ENCODE results near the gene TM2D3.

Gene TM2D3

DNA sequence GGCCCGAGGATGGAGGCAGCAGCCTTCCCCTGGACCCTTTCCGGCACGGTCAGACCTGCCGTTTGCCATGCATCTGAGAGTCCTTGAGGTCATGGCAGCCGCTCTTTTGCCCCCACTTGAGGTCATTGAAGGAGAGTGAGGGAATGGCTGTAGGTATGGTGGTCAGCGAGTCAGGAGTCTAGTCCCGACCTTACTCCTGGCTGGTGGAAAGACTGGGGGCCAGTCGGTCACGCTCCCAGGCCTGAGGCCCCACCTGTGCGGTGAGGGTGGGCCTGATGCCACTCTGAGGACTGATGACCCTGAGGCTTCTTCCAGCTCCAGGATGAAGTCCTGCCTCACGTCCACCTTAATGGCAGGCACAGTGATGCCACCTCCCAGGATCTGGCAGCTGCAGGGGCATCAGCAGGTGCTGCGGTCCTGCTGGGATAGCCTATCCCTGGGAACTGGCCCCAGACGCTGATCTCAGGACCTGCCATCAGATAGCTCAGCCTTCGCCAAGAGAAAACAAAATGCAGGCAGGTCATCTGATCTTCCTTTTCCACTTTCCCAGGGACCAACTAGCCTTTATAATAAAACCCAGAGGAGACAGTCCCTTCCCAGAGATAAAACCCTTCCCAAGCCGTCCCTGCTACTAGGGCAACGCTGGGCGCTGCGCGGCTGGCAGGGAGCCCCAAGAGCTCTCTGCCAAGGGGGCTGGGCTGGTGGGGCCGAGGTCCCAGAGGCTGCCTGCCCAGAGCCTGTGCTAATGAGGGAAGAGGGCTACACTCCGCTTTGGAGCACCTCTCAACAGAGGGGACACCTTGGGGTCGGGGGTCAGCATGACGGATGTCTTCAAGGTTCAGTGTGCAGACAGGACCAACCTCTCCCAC is 42.2 kb downstream of the TM2D3 start:
- no peak overlapping the region for H3K9ac ChIP-seq (ENCODE audit: low read depth in 1 of 2, low read length in 2 of 2)
- H3K4me3 ChIP-seq (ENCODE audit: low read length in 2 of 2) = no peak overlapping the region
- H3K27ac ChIP-seq (ENCODE audit: low read depth in 2 of 2, low read length in 2 of 2) = no peak overlapping the region
- H3K4me1 ChIP-seq (ENCODE audit: control insufficient read depth in 2 of 2, insufficient read depth in 2 of 2, low read length in 2 of 2) = peaks cover 7 to 9% of the 10 kb centered on the region in 2 donors
- no peaks in the 10 kb centered on the region for H3K27me3 ChIP-seq (ENCODE audit: control insufficient read depth in 2 of 2, insufficient read depth in 2 of 2, low read length in 2 of 2)
- no peaks in the 10 kb centered on the region for H3K9me3 ChIP-seq (ENCODE audit: control insufficient read depth in 2 of 2, low read length in 2 of 2)
- H3K36me3 ChIP-seq (ENCODE audit: control insufficient read depth in 2 of 2, insufficient read depth in 2 of 2, low read length in 2 of 2) = no peaks in the 10 kb centered on the region

GRCh38 chr15:101608201-101608600 is 44.0 kb downstream of the TM2D3 start:
- H3K27ac ChIP-seq (ENCODE audit: low read depth in 2 of 2, low read length in 2 of 2) = no peak overlapping the region
- no peak overlapping the region for H3K9ac ChIP-seq (ENCODE audit: low read depth in 1 of 2, low read length in 2 of 2)

DNA sequence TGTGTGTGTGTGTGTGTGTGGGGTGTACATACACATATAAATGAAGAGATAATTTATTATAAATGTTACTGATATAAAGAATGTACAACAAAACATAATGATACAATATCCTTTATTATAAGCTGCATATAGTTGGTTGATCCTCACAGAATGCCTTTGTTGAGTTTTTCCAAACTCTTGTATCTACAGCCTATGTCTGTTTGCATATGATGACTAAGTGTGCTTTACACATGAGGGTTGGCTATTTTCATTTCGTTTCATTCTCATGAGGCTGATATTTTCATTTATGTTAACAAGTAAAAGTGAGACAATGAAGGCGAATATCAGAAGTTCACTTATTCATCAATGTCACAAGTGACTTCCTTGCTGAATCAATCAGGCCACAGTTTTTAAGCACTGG is 45.1 kb downstream of the TM2D3 start:
- Histone ChIP-seq H3K27ac (ENCODE audit: low read depth in 2 of 2, low read length in 2 of 2) (no peak overlapping the region), H3K27me3 (ENCODE audit: control insufficient read depth in 2 of 2, insufficient read depth in 2 of 2, low read length in 2 of 2) (no peaks in the 10 kb centered on the region), H3K4me3 (ENCODE audit: low read length in 2 of 2) (no peak overlapping the region), H3K36me3 (ENCODE audit: control insufficient read depth in 2 of 2, insufficient read depth in 2 of 2, low read length in 2 of 2) (no peaks in the 10 kb centered on the region), H3K9me3 (ENCODE audit: control insufficient read depth in 2 of 2, low read length in 2 of 2) (no peaks in the 10 kb centered on the region), H3K9ac (ENCODE audit: low read depth in 1 of 2, low read length in 2 of 2) (no peak overlapping the region), H3K4me1 (ENCODE audit: control insufficient read depth in 2 of 2, insufficient read depth in 2 of 2, low read length in 2 of 2) (no peaks in the 10 kb centered on the region)

More at GRCh38 chr15:101608201-101608600, 44.0 kb downstream of the TM2D3 start:
- Histone ChIP-seq H3K9me3 (ENCODE audit: control insufficient read depth in 2 of 2, low read length in 2 of 2) (no peaks in the 10 kb centered on the region), H3K4me3 (ENCODE audit: low read length in 2 of 2) (no peak overlapping the region), H3K27me3 (ENCODE audit: control insufficient read depth in 2 of 2, insufficient read depth in 2 of 2, low read length in 2 of 2) (no peaks in the 10 kb centered on the region), H3K4me1 (ENCODE audit: control insufficient read depth in 2 of 2, insufficient read depth in 2 of 2, low read length in 2 of 2) (peaks cover 2 to 3% of the 10 kb centered on the region in 2 donors), H3K36me3 (ENCODE audit: control insufficient read depth in 2 of 2, insufficient read depth in 2 of 2, low read length in 2 of 2) (no peaks in the 10 kb centered on the region)

DNA sequence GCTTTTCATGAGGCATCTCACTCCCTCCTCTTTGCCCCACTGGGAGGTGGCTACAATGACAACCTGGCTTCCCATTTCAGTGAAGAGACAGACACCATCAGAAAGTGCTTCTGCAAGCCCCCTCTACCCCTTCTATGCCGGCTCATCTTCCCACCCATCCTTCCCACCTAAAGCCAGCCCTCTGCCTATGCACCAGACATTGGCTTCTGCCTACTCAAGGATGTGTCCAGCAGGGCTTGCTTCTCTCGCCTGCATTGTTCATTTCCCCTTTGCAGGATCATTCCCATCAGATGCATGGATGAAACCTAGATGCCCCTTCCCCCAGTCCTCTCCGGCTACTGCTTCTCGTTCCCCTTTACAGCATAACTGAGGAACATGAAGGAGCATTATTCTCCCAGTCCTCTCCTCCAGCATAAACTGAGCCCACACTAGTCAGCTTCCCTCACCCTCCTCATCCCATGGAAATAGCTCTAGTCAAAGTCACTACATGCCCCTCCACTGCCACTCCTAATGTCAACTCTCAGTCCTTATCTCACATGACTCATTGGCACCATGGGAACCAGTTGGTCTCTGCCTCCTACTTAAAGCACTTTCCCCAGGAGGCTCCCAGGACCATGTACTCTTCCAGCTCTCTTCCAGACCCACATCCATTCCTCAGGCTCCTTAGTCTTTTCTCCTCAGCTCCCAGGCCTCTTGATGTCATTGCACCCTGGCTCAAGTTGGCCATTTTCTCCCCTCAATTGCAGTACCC is 47.9 kb downstream of the TM2D3 start:
- Histone ChIP-seq H3K4me1 (ENCODE audit: control insufficient read depth in 2 of 2, insufficient read depth in 2 of 2, low read length in 2 of 2) (no peaks in the 10 kb centered on the region), H3K4me3 (ENCODE audit: low read length in 2 of 2) (no peak overlapping the region), H3K9ac (ENCODE audit: low read depth in 1 of 2, low read length in 2 of 2) (no peak overlapping the region), H3K27me3 (ENCODE audit: control insufficient read depth in 2 of 2, insufficient read depth in 2 of 2, low read length in 2 of 2) (peaks cover 0 to 4% of the 10 kb centered on the region in 2 donors), H3K36me3 (ENCODE audit: control insufficient read depth in 2 of 2, insufficient read depth in 2 of 2, low read length in 2 of 2) (no peaks in the 10 kb centered on the region), H3K27ac (ENCODE audit: low read depth in 2 of 2, low read length in 2 of 2) (no peak overlapping the region), H3K9me3 (ENCODE audit: control insufficient read depth in 2 of 2, low read length in 2 of 2) (no peaks in the 10 kb centered on the region)

DNA sequence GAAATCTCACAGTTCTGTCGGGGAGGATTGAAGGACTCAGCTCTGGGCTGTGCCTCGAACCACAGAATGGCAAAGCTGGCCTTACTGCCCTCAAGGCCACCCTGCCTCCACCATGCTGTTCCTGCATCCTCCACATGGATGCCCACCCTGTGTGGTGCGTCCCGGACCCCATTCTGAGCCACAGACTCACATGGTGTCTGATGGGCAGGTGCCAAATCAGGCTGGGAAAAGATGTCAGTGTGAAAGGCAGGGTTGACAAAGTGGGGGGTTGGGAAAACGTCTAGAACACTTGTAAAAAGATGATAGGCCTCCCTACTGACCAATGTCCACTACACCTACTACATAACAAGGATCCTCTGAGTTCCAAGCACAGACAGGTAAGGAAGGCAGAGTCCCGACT is 49.4 kb downstream of the TM2D3 start:
- no peaks in the 10 kb centered on the region for H3K4me1 ChIP-seq (ENCODE audit: control insufficient read depth in 2 of 2, insufficient read depth in 2 of 2, low read length in 2 of 2)
- peaks cover 0 to 4% of the 10 kb centered on the region in 2 donors for H3K27me3 ChIP-seq (ENCODE audit: control insufficient read depth in 2 of 2, insufficient read depth in 2 of 2, low read length in 2 of 2)
- no peaks in the 10 kb centered on the region for H3K9me3 ChIP-seq (ENCODE audit: control insufficient read depth in 2 of 2, low read length in 2 of 2)
- no peak overlapping the region for H3K9ac ChIP-seq (ENCODE audit: low read depth in 1 of 2, low read length in 2 of 2)
- no peak overlapping the region for H3K4me3 ChIP-seq (ENCODE audit: low read length in 2 of 2)
- no peaks in the 10 kb centered on the region for H3K36me3 ChIP-seq (ENCODE audit: control insufficient read depth in 2 of 2, insufficient read depth in 2 of 2, low read length in 2 of 2)
- H3K27ac ChIP-seq (ENCODE audit: low read depth in 2 of 2, low read length in 2 of 2) = no peak overlapping the region

- Histone ChIP-seq H3K4me1 (ENCODE audit: control insufficient read depth in 2 of 2, insufficient read depth in 2 of 2, low read length in 2 of 2) (no peaks in the 10 kb centered on the region), H3K9me3 (ENCODE audit: control insufficient read depth in 2 of 2, low read length in 2 of 2) (no peaks in the 10 kb centered on the region), H3K27me3 (ENCODE audit: control insufficient read depth in 2 of 2, insufficient read depth in 2 of 2, low read length in 2 of 2) (peaks cover 4 to 5% of the 10 kb centered on the region in 2 donors), H3K9ac (ENCODE audit: low read depth in 1 of 2, low read length in 2 of 2) (no peak overlapping the region), H3K36me3 (ENCODE audit: control insufficient read depth in 2 of 2, insufficient read depth in 2 of 2, low read length in 2 of 2) (no peaks in the 10 kb centered on the region), H3K27ac (ENCODE audit: low read depth in 2 of 2, low read length in 2 of 2) (no peak overlapping the region), H3K4me3 (ENCODE audit: low read length in 2 of 2) (no peak overlapping the region)
Observed at GRCh38 chr15:101600035-101600434, 52.1 kb downstream of the TM2D3 start.

GRCh38 chr15:101599091-101599490 is 53.1 kb downstream of the TM2D3 start:
- H3K27me3 ChIP-seq (ENCODE audit: control insufficient read depth in 2 of 2, insufficient read depth in 2 of 2, low read length in 2 of 2) = peaks cover 4 to 5% of the 10 kb centered on the region in 2 donors
- H3K36me3 ChIP-seq (ENCODE audit: control insufficient read depth in 2 of 2, insufficient read depth in 2 of 2, low read length in 2 of 2) = no peaks in the 10 kb centered on the region
- H3K4me1 ChIP-seq (ENCODE audit: control insufficient read depth in 2 of 2, insufficient read depth in 2 of 2, low read length in 2 of 2) = no peaks in the 10 kb centered on the region
- no peak overlapping the region for H3K4me3 ChIP-seq (ENCODE audit: low read length in 2 of 2)
- H3K9me3 ChIP-seq (ENCODE audit: control insufficient read depth in 2 of 2, low read length in 2 of 2) = no peaks in the 10 kb centered on the region
- H3K9ac ChIP-seq (ENCODE audit: low read depth in 1 of 2, low read length in 2 of 2) = no peak overlapping the region
- no peak overlapping the region for H3K27ac ChIP-seq (ENCODE audit: low read depth in 2 of 2, low read length in 2 of 2)

- Histone ChIP-seq H3K4me3 (ENCODE audit: low read length in 2 of 2) (no peak overlapping the region), H3K36me3 (ENCODE audit: control insufficient read depth in 2 of 2, insufficient read depth in 2 of 2, low read length in 2 of 2) (no peaks in the 10 kb centered on the region), H3K4me1 (ENCODE audit: control insufficient read depth in 2 of 2, insufficient read depth in 2 of 2, low read length in 2 of 2) (no peaks in the 10 kb centered on the region)
Observed at GRCh38 chr15:101597360-101597928, 54.7 kb downstream of the TM2D3 start.

DNA sequence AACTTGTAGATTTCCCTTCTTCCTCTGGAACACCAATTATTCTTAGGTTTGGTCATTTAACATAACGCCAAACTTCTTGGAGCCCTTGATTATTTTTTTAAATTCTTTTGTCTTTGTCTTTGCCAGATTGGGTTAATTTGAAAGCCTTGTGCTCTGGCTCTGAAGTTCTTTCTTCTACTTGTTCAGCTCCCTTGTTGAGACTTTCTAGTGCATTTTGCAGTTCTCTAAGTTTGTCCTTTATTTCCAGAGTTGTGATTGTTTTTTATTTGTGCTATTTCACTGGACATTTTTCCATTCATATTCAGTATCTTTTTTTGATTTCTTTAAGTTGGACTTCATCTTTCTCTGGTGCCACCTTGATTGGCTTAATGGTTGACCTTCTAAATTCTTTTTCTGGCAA is 55.5 kb downstream of the TM2D3 start:
- H3K4me1 ChIP-seq (ENCODE audit: control insufficient read depth in 2 of 2, insufficient read depth in 2 of 2, low read length in 2 of 2) = no peaks in the 10 kb centered on the region
- H3K27ac ChIP-seq (ENCODE audit: low read depth in 2 of 2, low read length in 2 of 2) = no peak overlapping the region
- no peak overlapping the region for H3K9ac ChIP-seq (ENCODE audit: low read depth in 1 of 2, low read length in 2 of 2)
- H3K27me3 ChIP-seq (ENCODE audit: control insufficient read depth in 2 of 2, insufficient read depth in 2 of 2, low read length in 2 of 2) = peaks cover 4 to 5% of the 10 kb centered on the region in 2 donors
- H3K36me3 ChIP-seq (ENCODE audit: control insufficient read depth in 2 of 2, insufficient read depth in 2 of 2, low read length in 2 of 2) = no peaks in the 10 kb centered on the region
- no peaks in the 10 kb centered on the region for H3K9me3 ChIP-seq (ENCODE audit: control insufficient read depth in 2 of 2, low read length in 2 of 2)
- H3K4me3 ChIP-seq (ENCODE audit: low read length in 2 of 2) = no peak overlapping the region

More at GRCh38 chr15:101597360-101597928, 54.7 kb downstream of the TM2D3 start:
- H3K27me3 ChIP-seq (ENCODE audit: control insufficient read depth in 2 of 2, insufficient read depth in 2 of 2, low read length in 2 of 2) = peaks cover 4 to 5% of the 10 kb centered on the region in 2 donors
- H3K9me3 ChIP-seq (ENCODE audit: control insufficient read depth in 2 of 2, low read length in 2 of 2) = no peaks in the 10 kb centered on the region
- H3K27ac ChIP-seq (ENCODE audit: low read depth in 2 of 2, low read length in 2 of 2) = no peak overlapping the region
- H3K9ac ChIP-seq (ENCODE audit: low read depth in 1 of 2, low read length in 2 of 2) = no peak overlapping the region

Data from mucosa of rectum (tissue), 2 donors.